Mesothelial cell of epicardium (in vitro differentiated cells): ENCODE results near the gene PCSK4. TPM values are rescaled to one million over a fixed set of nuclear protein-coding genes. Genes with fewer than 3 reads are reported as not detected.

Experiments
- DNase-seq, 2 experiments: peaks; one replicate each; pipeline ENCODE4 v3.0.0; 2021; ENCODE audit warnings: low spot score in 2 of 2; ENCODE audit not compliant: unreplicated experiment in 2 of 2
- H3K27ac Mint-ChIP-seq: 2 replicates; pipeline ENCODE4 v1.8.0; 2021; ENCODE audit warnings: mixed read lengths
- H3K27me3 Mint-ChIP-seq: 2 replicates; pipeline ENCODE4 v1.8.0; 2021; ENCODE audit warnings: low read depth, mixed read lengths
- H3K36me3 Mint-ChIP-seq: 2 replicates; pipeline ENCODE4 v1.8.0; 2021; ENCODE audit warnings: mixed read lengths
- H3K4me1 Mint-ChIP-seq: 2 replicates; pipeline ENCODE4 v1.8.0; 2021; ENCODE audit warnings: mixed read lengths
- H3K4me3 Mint-ChIP-seq: 2 replicates; pipeline ENCODE4 v1.8.0; 2021; ENCODE audit warnings: mild to moderate bottlenecking, moderate library complexity, mixed read lengths
- H3K9me3 Mint-ChIP-seq: 2 replicates; pipeline ENCODE4 v1.8.0; 2021; ENCODE audit warnings: mixed read lengths
- CTCF ChIP-seq: fragments of 200-600 bp; sonication (generic); IDR thresholded peaks from one replicate; pipeline ENCODE4 v1.5.0; 2021; ENCODE audit warnings: antibody characterized with exemption; ENCODE audit not compliant: unreplicated experiment
- total RNA-seq: library from RNA; stranded (reverse); gene quantifications from 3 replicates; pipeline ENCODE4 v1.2.1, GENCODE V29; 2021

The PCSK4 gene
- total RNA-seq, 1 donor from 2014 or later: 22.6 TPM

- H3K9me3 Mint-ChIP-seq: no peaks in the 10 kb centered on the region
- no peak overlapping the region for H3K4me3 Mint-ChIP-seq
- H3K27me3 Mint-ChIP-seq: peaks cover 25% of the 10 kb centered on the region
- no peak for TF ChIP-seq CTCF
- H3K36me3 Mint-ChIP-seq: no peaks in the 10 kb centered on the region
- H3K4me1 Mint-ChIP-seq: peaks cover 4% of the 10 kb centered on the region
- no peak overlapping the region for H3K27ac Mint-ChIP-seq
- no peak for DNase-seq
Measured at GRCh38 chr19:1497578-1498235, 7.6 kb upstream of the PCSK4 start.

GRCh38 chr19:1496714-1497577, 6.8 kb upstream of the PCSK4 start:
- Mint-ChIP-seq H3K4me1 (peaks cover 5% of the 10 kb centered on the region), H3K4me3 (no peak overlapping the region), H3K27ac (no peak overlapping the region), H3K9me3 (no peaks in the 10 kb centered on the region), H3K27me3 (peaks cover 30% of the 10 kb centered on the region), H3K36me3 (no peaks in the 10 kb centered on the region)
- TF ChIP-seq CTCF: no peak
- DNase-seq: no peak

- H3K36me3 Mint-ChIP-seq: no peaks in the 10 kb centered on the region
- H3K27me3 Mint-ChIP-seq: peaks cover 32% of the 10 kb centered on the region
- DNase-seq: no peak
- peaks cover 9% of the 10 kb centered on the region for H3K4me1 Mint-ChIP-seq
- no peak for TF ChIP-seq CTCF
- no peak overlapping the region for H3K4me3 Mint-ChIP-seq
- H3K9me3 Mint-ChIP-seq: no peaks in the 10 kb centered on the region
- H3K27ac Mint-ChIP-seq: no peak overlapping the region
Measured at GRCh38 chr19:1495799-1496713, 5.9 kb upstream of the PCSK4 start.

- no peak overlapping the region for H3K27ac Mint-ChIP-seq
- H3K27me3 Mint-ChIP-seq: peaks cover 31% of the 10 kb centered on the region
- no peak for TF ChIP-seq CTCF
- H3K9me3 Mint-ChIP-seq: no peaks in the 10 kb centered on the region
- no peak overlapping the region for H3K4me3 Mint-ChIP-seq
- peaks cover 9% of the 10 kb centered on the region for H3K4me1 Mint-ChIP-seq
- DNase-seq: no peak
- H3K36me3 Mint-ChIP-seq: no peaks in the 10 kb centered on the region
Measured at GRCh38 chr19:1495051-1495798, 5.1 kb upstream of the PCSK4 start.

GRCh38 chr19:1494115-1494815, 4.1 kb upstream of the PCSK4 start:
- no peaks in the 10 kb centered on the region for H3K9me3 Mint-ChIP-seq
- no peaks in the 10 kb centered on the region for H3K36me3 Mint-ChIP-seq
- TF ChIP-seq CTCF: no peak
- no peak overlapping the region for H3K4me3 Mint-ChIP-seq
- DNase-seq: no peak
- H3K27me3 Mint-ChIP-seq: peaks cover 31% of the 10 kb centered on the region
- peaks cover 14% of the 10 kb centered on the region for H3K4me1 Mint-ChIP-seq
- H3K27ac Mint-ChIP-seq: no peak overlapping the region
